NCI-H82 (cell line): ENCODE results near the gene GAP43.

Experiments used
- DNase-seq: peaks from one replicate; lab custom pipeline; 2025; lab: John Stamatoyannopoulos, UW

The GAP43 gene, protein sequence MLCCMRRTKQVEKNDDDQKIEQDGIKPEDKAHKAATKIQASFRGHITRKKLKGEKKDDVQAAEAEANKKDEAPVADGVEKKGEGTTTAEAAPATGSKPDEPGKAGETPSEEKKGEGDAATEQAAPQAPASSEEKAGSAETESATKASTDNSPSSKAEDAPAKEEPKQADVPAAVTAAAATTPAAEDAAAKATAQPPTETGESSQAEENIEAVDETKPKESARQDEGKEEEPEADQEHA

DNA sequence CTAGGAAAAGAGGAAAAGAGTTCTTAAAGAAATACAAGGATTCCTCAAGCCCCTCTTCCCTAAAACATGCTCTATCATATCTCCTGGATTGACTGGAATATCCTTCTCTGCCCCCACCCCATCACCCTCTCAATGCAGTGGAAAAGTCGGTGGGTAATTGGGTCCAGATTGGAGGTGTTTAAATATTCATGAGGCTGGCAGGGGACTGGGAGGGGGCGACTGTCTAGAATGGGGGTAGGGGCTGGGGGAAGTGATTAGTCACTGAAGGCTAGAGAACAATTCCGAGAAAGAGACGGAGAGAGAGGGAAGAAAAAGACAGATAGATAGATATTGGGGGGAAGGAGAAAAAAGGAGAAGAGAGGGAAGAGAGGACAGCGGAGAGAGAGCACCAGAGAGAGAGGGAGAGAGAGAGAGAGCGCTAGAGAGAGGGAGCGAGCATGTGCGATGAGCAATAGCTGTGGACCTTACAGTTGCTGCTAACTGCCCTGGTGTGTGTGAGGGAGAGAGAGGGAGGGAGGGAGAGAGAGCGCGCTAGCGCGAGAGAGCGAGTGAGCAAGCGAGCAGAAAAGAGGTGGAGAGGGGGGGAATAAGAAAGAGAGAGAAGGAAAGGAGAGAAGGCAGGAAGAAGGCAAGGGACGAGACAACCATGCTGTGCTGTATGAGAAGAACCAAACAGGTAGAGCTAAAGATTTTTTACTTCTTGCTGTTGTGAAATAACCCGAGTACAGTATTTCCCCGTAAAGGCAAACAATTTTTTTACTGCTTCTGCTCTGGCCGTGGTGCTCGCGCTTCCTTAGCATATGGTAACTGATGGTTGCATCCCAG lies at the start of gene GAP43:
TSS of gene GAP43 (plus strand) at position 467 of the 825 bp plus-strand sequence. CDS start at position 647, 180 bp downstream.
- peak; percentile 92 for DNase-seq

DNA sequence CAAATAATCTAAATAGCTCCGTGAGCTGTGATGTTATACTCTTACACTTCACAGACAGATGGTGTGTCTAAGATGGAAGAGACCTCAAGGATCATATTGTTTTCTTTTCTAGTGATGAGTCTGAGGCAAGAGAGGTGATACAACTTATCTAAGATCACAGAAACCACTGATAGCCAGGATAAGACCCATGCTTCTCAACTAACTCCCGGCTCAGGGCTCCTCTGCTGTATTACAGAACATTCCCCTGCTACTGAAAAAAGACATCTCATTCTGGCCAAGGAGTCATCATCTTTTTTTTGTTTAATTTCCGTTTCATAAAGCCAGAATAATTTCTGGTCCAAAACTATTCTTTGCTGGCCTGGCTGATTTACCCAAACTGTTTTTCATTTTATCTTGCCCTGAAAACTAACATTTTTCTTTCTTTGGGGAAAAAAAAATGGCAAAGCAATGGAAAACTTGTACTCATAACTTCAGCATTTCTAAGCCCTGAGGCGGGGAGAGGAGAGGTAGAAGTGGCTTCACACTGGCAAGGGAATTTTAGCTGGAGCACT lies 46.9 kb upstream of the GAP43 start:
- no peak for DNase-seq

DNA sequence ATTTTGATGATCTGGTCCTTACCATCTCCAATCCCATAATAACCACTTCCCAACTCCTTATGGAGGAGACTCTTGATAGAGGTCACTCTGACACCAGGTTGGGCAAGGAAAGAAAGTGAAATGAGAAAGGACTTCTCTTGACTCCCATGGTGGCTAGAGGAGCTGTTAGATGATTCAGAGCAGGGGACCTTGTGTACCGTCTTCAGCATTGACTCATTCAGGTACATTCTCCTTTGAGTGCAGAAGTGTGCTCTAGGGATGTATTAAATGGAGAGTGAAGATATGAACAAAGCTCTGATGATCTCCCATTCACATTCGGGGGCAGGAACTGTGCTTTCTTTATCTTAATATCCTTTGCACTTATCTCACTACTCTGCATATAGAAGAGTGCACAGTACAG lies 46.3 kb upstream of the GAP43 start:
- no peak for DNase-seq

DNA sequence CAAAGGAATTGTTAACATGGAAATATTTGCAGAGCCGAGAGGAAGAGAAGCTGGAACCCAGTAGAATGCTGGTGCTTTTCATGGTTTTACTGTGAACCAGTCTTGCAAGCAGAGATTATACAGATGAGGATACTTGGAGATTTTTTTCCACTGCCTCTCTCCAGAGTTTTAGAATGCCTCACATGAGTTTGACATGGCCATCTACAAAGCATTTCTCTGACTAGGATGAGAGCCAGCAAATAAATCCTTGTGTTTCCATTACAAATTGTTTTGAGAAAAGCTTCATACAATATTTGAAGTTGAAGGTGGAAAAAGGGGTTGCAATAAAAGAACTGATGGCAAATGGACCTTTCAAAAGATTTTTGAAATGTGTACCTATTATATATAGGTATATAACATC lies 45.0 kb upstream of the GAP43 start:
- DNase-seq = no peak

DNA sequence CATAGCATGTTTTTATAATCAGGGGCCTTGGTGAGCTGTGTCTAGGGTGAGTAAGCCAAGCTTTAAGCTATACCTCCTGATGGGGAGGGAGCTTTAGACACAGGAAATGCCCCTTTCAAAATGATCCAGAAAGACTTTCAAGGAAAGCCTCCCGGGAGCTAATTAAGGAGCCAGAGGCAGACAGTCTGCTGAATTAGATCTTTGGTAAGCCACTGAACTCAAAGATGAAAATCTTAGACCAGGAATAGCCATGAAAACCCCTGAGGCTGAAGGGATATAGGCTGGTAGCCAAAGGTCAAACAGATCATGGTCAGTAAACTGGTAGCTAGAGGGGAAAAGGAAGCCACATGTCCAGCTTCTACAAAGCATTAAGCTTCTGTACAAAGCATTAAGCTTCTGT lies 42.7 kb upstream of the GAP43 start:
- DNase-seq = peak; percentile 65

DNA sequence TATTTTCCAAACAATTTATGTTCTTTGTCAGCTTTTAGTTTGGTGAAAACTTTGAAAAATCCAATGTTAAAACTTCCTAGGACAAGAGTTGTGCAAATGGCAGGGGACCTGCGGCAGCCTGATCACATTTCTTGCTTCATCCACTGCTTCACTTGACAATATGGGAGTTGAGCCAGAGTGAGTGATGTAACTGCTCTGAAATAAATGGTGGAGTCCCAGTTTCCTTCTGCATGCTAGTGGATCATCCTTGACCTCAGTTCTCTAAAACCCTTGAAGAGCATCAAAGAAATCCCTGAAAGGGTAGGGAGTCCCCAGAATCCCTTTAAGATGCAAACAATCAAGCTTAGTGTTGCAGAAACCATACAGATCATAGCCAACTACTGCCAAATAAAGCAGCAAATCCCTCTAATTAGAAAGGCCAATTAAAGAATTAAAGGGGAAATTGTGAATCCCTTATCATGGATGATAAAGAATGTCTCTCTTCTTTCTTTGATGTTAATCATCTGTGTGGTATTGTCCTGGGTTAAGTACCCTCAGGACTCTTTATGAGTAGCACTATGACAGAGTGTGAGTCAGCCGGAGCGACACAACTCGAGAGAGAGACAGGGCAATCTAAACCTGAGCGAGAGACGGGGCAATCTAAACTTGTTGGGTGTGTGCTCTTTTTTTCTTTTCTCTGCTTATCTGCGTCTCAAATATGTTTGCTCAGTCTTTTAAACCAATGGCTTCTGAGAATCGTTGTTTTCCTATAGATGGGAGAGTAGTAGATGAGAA lies 41.8 kb upstream of the GAP43 start:
- DNase-seq = peak; percentile 88

DNA sequence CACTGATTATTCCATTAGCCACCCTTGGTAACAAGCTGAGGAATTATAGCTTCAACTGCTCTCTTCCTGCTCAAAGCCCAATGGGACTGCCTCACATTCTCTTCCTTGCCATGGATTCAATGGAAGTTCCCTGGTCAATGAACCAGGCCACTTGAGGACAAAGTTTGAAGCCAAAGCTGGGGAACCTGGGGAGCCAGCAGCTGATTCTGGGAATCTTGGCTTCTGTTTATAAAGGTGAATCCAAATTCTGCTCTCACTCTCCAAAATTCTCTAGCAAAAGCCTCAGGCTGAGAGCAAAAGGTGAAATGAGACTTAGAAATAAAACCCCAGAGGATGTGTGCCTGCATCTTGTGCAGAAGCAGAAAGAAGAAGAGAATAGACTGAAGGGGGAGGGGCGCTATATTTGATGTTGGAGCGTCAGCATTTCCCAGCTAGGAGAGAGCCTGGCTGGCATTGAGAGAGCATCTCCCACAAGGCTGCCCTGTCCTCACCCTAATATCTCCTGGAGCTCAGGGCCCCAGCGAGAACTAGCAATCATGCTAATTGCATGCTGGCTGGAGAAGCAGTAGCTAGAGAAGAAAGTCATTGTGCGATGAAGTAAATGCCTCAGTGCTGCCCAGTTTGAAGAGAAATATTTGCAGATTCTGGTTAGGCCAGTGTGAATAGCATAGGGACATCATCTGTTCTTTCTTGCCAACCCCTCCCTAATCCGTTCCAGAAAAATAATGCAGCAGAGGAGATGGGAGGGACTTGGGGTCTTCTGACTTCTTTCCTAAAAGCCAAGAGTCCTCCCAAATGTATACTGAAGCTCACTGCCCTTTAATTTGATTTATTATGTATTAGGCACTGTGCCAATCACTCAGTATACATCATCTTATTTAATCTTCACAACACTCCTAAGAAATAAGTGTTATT lies 34.9 kb upstream of the GAP43 start:
- peak; percentile 22 for DNase-seq

DNA sequence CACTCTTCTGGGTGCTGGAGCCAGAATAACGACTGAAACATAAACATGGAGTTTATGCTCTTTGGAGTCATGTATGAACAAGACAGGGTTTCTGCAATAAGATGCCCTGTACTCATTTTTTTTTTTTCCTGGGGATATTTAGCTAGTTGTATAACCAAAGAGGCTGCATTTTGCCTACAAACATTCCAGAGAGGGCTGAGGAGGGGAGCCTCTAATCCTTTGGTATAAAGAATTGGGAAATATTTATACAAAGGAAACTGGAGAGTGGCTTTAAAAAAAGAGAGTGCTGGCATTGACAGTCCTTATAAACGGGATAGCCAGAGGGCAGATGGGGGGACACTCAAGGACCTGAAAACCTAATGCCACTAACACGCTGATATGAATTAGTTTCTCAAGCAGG lies 32.4 kb upstream of the GAP43 start:
- no peak for DNase-seq

DNA sequence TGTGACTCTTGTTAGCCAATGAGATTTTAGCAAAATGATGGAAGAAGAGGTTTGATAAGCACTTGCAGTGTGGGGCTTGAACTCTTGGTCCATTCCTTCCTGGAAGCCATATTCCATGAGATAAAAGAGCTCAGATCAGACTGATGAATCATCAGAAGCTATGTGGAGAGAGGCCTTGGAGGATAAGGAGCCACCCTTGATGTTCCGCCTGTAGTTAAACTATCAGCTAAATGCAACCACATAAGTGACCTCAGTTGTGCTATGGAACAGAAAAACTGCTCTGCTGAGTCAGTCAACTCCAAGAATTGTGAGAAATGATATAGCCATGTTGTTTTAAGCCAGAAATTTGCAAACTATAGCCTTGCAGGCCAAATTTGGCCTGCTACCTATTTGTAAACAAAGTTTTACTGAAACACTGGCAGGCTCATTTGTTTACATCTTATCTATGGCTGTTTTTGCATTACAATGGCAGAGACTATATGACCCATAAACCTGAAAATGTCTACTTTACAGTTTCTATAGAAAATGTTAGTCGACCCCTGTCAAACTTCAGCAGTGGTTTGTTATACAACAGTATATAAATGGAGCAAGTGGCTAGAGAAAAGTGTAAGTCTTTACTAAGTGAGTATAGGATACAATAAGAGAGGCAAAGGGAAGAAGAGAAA lies 27.6 kb upstream of the GAP43 start:
- DNase-seq = no peak

DNA sequence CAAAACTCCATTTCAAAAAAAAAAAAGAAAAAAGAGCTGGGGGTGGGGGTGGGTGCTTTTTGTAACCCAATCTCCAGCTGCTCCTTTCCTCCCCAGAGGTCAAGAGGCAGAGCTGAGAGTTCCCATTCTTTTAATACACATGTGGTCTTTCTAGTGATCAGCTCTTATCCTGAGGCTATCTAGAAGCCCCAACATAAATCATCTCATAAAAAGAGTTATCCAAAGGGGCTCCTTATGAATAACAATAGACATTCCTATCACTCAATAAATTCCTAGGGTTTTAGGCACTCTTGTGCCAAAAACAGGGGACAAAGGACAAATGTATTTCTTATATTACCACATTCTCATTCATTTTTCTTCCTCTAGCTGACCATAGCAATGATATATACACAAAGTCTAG lies 25.1 kb upstream of the GAP43 start:
- no peak for DNase-seq

DNA sequence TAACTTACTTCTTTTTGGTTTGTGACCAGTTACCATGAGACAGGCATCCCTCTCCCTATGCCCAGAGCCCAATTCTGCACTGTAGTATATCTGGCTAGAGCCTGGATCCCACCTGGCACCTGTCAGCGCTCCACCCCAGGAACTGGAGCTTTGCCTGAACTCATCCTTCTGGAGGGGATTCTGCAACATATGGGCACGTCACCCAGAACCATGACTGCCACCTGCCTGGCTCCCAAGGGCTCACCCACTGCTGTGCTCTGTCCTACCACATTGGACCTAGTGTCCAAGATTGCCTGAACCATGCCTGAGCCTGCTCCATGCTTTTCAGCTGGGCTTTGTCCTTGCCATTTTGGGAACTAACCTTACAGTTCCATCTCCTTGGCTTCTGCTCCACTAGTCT lies 21.1 kb upstream of the GAP43 start:
- DNase-seq = no peak

DNA sequence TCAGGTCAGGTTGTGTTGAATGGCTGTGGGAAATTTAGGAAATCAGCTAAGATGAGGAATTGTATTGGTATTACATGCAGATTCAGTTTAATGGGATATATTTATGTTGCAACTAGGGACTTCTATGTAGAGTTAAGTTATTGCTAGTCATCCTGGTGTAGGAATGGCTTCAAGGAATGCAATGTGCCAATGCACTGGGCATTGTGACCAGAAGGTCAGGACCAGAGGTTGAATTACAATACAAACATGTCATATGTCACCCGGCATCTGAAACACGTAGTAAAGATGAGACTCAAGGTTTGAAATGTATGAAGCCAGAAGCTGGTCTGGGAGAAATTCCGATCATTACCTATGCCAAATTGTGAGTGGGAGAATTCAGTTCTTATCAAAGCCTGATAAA lies 11.7 kb upstream of the GAP43 start:
- DNase-seq = no peak

DNA sequence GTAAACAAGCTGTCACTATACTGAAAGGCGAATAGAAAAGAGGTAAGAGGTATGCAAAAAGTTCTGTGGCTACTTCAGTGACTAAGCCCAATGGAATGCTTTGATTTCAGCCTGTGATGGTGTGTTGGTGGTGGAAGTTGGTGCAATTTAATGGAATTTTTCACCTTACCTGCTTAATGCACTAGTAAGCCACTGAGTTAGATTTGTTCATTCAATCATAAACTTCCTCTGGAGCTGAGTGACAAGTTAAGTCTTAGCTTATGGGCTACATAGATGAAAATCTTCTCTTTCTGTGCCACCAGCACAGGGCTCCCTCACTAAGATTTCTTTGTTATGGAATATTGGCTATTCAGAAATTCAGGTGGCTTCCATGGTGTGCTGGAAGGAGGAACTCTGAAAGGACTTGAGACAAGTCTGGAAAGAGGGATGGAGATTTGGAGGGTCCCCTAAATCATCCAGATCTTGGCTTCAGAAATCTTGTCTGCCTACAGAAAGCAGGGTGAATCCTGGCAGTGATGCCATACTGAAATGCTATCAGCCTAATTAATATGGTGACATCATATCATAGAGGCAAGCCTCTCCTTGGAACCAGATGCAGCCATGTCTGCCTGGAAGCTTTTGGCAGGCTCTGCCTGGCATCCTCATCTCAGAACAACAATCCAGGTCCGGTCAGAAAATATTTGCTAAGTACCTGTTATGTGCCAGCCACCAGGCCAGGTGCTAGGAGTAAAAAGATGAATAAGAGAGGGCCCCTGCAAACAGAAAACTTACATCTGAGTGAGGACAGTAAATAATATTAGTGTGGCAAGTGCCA lies 8.1 kb upstream of the GAP43 start:
- DNase-seq = no peak

DNA sequence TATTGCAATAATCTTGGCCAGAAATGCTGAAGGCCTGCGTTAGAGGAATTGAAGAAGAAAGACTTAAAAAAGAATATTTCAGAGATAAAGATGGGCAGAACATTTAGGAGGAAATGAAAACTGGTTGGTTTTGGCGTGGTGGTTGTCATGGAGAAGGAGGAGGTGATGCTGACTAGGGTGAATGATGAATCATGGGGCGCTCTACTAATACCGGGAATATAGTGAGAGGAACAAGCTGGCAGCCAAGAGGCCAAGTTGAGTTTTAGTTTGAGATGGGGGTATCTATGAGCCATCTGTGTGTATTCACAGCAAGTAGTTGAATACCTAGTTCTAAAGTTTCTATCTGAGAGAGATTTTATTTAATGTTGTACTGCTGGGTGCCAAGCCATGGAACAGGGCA lies 6.8 kb upstream of the GAP43 start:
- no peak for DNase-seq

DNA sequence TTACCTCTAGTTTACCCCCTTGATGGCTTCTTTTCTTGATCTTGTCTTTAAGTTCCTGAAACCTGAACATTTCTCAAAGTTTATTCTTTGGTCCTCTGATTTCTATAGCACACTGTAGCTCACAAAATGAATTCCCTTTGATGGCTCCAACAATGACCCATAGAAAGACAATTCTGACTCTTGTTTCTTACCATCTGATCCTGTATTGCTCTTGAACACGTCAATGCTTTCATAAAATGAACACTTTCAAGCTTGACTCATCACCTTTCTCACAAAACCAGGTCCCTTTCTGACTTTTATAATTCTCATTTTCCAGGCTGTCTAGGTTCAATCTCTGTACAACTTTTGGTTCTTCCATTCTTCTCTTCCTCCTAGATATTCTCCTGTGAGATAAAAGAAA lies 5.7 kb upstream of the GAP43 start:
- no peak for DNase-seq

DNA sequence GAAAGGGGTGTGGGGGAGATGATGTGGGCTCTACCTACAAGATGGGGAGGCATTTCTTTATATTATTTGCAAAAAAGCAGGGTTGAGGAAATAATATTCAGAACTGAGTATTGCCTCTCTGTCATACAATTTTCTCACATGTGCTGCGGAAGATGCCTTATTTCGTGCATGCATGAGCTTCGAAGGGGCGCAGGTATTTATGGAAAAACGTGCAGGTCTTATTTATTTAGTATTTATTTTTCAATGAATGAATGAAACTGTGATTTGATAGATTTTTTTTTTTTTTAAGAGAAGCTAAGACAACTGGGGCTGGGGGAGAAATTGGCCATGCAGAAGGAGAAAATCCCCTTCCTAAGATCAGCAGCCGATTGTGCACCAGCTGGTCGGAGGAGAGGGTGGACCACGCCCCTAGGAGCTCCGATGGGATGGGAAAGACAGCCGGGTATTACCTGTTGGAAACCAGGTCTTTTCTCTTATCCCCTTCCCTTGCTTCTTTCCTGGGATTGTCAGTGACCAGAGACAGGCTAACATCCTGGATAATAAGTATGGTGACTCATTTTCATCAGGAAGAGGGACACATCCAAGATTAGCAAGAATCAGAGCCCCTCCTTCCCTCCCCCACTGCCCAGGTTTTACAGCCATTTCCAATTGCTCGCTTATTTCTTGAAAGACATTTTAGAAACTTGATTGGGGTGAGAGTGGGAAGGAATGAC lies 875 bp downstream of the GAP43 start:
- DNase-seq = peak; percentile 92

DNA sequence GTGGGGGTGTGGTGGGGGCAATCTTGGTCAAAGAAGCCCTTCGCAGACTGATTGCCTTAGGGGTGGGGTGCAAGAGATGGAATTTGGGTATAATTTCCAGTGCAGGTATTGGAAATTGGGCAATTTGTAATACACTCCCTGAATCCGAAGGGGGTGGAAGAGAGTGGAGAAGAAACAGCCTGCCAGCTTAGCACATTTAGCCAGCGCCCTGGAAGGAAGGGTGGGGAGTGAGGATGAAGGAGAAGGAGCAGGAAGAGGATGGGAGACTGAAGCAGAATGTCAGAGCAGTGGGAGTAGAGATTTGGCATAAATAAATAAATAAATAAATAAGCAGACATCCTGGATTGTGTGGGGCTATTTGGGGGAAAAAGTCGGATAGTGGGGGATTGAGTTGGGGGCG lies 1.6 kb downstream of the GAP43 start:
- DNase-seq = peak; percentile 62

DNA sequence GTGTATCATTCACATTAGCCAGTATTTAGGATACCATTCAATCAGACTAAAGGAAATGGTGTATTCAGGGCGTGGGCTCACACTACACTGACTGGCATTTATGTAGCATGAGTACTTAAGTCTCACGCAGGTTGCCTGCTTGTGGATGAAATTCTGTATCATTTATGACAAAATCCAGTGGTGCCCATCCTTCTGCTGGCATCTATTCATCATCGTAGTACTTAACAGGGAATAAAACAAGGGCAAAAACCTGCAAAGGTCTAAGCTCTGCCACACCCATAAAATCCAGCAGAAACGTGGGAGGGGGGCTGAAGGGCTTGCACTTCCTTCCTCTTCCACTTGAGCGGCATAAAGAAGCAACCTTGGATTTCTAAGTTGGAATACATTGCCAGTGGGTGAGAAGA lies 2.7 kb downstream of the GAP43 start:
- DNase-seq = peak; percentile 78

DNA sequence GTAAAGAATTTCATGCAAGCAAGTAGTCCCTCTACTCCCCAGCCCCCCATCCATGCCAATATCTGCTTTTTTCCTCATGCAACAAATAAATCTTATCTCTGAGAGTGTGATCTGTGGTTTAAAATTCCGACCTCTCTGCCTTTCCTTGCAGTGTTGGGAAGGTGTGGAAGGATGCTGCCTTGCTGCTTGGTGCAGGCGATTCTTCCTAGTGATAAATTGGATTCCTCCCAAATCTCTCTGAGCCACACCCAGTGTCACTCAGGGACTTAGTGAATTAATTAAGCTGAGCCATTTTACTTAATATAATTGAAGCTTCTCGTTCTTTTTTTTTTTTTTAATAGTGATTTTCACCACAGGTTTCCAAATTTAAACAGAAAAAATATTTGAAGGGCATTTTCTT lies 3.4 kb downstream of the GAP43 start:
- DNase-seq = peak; percentile 95
